SHP77 treated with DMSO at 0.1 percent for 48 hours (cell line): ENCODE measurements around the gene PLXNB3.

Experiments used
- DNase-seq: peaks from one replicate; lab custom pipeline; 2025; lab: John Stamatoyannopoulos, UW

Gene PLXNB3

DNA sequence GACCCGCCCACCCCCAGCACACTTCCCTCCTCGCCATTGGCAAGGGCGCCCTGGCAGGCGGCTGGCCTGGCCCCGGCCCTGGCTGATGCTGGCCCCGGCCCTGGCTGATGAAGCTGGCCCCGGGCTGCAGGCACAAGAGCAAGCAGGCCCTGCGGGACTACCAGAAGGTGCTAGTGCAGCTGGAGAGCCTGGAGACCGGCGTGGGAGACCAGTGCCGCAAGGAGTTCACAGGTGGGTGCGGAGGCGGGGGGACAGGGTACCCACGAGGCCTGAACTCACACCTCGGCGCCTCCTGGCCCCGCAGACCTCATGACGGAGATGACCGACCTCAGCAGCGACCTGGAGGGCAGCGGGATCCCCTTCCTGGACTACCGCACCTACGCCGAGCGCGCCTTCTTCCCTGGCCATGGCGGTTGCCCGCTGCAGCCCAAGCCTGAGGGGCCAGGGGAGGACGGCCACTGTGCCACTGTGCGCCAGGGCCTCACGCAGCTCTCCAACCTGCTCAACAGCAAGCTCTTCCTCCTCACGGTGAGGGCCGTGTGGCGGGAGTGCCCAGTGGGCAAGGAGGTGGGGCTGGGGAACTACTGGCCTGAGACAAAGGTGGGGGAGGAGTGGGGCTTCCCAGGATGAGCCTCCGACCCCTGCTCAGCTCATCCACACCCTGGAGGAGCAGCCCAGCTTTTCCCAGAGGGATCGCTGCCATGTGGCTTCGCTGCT lies 10.7 kb downstream of the PLXNB3 start:
- no peak for DNase-seq

DNA sequence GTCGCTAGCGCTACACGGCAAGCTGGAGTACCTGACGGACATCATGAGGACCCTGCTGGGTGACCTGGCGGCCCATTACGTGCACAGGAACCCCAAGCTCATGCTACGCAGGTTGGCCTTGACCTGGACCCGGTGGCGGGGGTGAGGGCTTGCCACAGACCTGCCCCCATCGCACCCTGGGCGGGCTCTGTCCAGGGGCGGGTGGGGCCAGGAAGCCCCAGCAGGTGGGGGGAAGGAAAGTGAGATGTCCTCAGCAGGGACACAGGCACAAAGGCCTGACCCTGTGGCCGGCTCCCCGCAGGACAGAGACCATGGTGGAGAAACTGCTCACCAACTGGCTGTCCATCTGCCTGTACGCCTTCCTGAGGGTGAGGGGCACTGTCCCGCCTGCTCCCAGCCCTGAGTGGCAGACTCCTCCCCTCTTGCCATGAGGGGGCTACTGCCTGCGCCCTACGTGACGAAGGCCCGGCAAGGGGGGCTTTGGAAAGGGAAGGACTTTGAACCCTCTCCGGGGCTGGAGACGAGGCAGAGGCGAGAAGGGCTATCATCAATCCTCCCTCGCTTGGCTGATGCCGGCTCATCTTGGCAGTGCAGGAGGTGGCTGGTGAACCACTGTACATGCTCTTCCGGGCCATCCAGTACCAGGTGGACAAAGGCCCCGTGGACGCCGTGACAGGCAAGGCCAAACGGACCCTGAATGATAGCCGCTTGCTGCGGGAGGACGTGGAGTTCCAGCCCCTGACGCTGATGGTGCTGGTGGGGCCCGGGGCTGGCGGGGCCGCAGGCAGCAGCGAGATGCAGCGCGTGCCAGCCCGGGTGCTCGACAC lies 11.5 kb downstream of the PLXNB3 start:
- DNase-seq, result no peak

DNA sequence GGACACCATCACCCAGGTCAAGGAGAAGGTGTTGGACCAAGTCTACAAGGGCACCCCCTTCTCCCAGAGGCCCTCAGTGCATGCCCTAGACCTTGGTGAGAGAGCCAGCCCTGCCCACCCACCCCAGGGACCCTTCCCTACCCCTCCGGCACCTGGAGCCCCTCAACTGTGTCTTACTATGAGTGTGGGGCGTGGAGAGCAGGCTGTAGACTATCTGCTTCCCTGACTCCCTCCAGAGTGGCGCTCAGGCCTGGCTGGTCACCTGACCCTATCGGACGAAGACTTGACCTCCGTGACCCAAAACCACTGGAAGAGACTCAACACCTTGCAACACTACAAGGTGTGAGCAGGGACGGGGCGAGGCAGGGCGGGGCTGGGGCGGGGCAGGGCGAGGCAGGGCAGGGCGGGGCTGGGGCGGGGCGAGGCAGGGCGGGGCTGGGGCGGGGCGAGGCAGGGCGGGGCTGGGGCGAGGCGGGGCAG lies 12.1 kb downstream of the PLXNB3 start:
- DNase-seq, result no peak

DNA sequence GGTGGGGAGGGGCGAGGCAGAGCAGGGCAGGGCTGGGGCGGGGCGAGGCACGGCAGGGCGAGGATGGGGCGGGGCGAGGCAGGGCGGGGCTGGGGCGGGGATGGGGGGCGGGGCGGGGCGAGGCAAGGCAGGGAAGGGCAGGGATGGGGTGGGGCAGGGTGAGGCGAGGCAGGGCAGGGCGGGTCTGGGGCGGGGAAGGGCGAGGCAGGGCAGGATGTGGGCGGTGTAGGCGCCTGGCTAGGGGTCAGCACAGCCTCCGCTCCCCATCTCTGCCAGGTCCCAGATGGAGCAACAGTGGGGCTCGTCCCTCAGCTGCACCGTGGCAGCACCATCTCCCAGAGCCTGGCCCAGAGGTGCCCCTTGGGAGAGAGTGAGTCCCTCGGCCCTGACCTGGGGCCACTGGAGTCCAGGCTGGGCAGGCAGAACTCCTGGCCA lies 12.6 kb downstream of the PLXNB3 start:
- DNase-seq, result no peak

DNA sequence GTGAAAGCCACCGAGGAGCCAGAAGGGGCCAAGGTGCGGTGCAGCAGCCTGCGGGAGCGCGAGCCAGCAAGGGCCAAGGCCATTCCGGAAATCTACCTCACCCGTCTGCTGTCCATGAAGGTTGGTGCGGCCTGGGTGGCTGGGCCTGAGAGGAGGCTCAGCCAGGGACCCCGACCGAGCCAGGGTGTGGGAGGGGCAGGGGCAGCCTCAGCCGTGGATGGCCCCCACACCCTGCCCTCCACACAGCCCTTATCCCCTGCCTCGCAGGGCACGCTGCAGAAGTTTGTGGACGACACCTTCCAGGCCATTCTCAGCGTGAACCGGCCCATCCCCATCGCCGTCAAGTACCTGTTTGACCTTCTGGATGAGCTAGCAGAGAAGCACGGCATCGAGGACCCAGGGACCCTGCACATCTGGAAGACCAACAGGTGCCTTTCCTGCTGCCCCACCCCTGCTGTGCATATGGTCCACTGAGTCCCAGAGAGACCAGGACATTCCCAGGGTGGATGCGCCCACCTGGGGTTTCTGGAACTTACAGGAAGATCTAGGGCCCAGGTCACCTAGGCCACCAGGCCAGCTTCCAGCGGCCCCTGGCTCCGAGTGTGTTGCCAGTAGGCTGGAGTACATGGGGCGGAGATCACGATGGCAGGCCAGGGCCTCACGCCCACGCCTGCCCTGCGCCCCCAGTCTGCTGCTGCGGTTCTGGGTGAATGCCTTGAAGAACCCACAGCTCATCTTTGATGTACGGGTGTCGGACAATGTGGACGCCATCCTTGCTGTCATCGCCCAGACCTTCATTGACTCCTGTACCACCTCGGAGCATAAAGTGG lies 13.4 kb downstream of the PLXNB3 start:
- no peak for DNase-seq

DNA sequence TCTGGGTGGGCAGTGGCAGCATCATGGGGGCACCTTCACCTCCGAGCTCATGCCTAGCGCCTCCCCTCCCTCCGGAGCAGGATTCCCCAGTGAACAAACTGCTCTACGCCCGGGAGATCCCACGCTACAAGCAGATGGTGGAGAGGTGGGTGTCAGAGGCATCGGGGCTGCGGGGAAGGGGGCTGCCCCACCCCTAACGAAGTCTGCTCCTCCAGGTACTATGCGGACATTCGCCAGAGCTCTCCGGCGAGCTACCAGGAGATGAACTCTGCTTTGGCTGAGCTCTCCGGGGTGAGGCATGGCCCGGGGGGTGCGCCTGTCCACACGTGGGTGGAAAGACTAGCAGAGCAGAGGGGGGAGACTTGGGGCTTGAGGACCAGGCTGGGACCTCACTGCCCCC lies 14.1 kb downstream of the PLXNB3 start:
- DNase-seq, result no peak

DNA sequence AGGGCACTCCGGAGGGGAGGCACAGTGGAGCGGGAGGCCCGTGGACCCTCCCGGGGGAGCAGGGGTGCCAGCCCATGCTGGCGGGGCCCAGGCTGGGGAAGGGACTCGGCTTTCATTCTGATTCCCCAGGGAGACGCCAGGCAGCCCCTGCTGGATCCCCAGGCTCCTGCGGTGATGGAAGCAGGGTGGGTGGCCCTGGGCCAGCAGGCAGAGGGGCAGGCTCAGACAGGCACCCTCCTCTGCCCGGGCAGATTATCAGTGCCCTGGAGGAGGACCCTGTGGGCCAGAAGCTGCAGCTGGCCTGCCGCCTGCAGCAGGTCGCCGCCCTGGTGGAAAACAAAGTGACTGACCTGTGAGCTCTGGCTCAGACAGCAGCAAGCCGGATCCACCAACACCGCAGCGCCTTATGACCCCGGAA lies 14.6 kb downstream of the PLXNB3 start:
- no peak for DNase-seq

DNA sequence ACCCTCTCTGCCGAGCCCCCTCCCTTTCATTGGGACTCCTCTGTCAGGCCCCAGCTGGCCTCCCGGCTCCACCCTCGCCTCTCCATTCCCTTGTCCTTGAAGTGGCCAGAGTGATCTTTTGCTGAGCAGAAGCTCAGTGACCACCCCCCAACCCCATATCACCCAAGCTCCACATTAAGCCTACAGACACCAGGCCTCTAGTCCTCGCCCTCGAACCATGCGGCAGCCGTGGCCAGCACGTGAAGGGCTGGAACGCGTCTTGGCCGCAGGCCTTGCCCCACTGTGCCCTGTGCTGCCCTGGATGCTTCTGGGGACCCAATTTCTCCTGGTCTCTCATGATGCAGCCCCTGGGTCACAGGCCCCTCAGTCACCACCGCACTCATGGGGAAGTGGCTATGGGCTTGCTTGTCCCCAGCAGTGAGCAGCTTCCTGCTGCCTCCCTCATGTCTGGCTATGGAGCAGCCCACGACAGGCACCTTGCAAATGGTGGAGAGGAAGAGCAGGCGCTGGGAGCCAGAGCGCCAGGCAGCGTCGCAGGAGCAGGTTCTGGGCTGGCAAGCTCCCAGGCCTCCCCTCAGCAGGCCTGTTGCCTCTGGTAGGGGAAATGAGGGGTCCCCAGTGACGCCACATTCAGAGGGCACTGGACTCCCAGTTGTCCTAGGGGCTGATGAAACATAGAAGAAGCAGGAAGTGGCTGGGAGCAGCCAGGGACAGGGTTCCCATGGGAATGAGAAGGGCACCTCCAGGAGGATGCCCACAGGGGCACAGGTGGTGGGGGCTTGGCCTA lies 16.0 kb downstream of the PLXNB3 start:
- no peak for DNase-seq

DNA sequence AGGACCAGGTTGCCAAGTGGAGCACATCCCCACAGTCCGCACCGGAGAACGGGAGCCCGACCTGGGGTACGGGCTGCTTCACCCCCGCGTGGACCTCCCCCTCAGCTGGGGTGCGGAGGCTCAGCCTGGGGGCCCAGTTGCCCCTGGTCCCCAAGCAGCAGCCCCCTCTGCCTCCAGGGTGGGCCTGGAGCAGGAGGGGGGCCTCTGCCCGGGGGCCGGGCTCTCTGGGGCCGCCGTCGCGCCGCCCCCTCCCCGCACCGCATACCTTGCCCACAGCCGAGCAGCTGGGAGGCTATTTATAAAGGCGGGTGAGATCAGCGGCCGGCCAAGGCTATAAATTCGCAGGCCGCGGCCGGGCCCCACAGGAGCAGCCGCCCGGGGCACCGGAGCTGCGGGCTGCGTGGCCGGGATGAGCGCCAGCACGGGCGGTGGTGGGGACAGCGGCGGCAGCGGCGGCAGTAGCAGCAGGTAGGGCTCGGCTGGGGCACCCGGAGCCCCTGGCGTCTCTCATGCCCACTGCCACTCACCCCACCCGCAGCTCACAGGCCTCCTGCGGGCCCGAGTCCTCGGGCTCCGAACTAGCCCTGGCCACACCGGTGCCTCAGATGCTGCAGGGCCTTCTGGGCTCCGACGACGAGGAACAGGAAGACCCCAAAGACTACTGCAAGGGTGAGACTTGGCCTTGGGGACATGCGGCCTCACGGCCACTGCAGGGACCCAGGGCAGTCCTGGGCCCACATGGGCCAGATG lies 16.8 kb downstream of the PLXNB3 start, which contains the start of gene SRPK3:
TSS of gene SRPK3 (plus strand) at position 364 of the 750 bp plus-strand sequence. CDS start at position 410, 46 bp downstream.
- no peak for DNase-seq

DNA sequence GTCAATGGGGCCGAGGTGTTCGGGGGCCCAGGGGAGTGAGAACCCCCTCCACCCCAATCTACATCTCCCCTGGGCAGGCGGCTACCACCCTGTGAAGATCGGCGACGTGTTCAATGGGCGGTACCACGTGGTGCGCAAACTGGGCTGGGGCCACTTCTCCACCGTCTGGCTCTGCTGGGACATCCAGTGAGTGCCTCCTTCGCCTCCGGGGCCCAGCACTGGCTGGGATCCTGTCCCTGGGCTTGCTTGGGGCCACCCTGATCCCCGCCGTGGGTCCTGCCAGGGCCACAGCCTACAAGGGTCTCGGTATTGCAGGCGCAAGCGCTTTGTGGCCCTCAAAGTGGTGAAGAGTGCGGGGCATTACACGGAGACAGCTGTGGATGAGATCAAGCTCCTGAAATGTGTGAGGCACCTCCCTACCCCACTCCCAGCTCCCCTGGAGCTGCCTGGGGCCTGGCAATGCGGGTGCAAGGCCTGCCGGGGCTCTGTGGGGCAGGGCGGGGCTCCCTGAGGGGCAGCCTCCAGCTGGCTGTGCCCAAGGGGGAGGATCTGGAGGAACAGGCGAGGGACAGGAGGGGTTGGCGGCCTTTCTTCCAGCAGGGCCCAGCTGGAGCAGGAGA lies 17.5 kb downstream of the PLXNB3 start:
- DNase-seq, result no peak

DNA sequence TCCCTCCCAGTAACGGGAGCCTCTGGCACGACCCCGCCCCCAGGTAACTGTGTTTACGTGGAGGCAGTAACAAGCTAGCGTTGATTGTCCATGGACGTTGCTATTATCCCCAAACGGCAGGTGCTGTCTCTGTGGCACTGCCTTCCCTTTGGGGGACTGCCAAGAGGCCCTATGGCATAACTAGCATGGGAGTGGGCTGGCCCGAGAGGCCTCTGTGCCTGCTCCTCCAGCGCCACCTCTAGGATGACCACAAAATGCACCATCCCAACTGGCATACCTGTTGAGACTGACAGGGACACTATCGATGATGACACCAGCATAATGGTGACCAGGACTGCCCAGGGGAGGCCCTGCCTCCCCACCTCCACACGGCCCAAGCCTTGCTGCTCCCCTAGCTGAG lies 18.3 kb downstream of the PLXNB3 start:
- peak; percentile 68 for DNase-seq

DNA sequence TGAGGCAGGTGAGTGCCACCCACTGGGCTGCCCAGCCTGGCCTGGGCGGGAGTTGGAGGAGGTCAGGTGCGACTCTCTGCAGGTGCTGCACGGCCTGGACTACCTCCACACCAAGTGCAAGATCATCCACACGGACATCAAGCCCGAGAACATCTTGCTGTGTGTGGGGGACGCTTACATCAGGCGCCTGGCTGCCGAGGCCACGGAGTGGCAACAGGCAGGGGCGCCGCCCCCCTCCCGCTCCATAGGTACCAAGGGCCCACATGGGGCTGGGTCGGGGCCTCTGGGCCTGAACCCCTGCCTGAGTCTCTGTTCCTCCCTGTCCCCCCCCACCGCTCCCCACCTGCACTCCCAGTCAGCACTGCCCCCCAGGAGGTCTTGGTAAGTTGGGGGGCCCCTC lies 18.8 kb downstream of the PLXNB3 start:
- no peak for DNase-seq

DNA sequence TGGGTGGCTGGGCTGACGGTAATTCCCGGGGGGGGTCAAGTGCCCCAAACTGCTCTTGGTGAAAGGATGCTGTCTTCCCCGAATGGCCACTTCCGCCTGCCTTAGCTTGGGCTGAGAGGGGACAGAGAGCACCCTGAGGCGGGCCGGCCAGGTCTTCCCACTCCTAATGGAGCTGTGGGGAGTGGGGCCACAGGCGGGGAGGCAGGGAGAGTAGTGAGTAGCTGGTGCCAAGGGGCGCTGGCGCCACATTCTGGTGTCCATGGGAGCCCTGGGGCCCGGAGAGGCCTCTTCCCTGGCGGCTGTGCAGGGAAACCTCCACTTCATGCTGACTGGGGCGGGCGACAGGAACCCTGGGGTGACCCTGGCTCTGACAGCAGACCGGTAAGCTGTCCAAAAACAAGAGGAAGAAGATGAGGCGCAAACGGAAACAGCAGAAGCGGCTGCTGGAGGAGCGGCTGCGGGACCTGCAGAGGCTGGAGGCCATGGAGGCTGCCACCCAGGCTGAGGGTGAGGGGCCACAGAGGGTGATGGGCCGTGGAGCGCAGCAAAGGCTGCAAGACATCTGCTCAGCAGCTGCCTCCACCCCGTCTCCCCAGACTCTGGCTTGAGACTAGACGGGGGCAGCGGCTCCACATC lies 19.4 kb downstream of the PLXNB3 start:
- DNase-seq, result no peak

DNA sequence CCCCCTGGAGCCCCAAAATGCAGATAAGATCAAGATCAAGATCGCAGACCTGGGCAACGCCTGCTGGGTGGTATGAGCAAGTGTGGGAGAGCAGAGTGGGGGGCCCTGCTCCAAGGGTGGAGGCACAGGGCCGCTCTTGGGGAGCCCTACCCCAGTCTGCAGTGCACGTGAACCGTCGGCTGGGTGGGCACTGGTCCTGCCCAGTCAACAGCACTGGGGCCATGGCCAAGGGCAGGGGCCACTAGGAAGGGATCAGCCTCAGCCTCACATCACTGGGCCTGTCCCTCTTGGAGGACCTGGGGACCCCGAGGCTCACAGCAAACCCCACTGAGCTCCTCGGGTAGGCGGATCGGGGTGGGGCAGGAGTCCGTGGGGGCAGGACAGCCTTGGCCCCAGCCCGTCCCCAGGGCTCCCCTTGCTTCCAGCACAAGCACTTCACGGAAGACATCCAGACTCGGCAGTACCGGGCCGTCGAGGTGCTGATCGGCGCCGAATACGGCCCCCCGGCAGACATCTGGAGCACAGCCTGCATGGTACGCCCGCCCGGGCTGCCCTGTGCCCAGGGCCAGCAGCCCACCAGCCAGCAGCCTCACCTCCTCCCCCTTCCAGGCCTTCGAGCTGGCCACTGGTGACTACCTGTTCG lies 20.4 kb downstream of the PLXNB3 start:
- DNase-seq, result no peak

DNA sequence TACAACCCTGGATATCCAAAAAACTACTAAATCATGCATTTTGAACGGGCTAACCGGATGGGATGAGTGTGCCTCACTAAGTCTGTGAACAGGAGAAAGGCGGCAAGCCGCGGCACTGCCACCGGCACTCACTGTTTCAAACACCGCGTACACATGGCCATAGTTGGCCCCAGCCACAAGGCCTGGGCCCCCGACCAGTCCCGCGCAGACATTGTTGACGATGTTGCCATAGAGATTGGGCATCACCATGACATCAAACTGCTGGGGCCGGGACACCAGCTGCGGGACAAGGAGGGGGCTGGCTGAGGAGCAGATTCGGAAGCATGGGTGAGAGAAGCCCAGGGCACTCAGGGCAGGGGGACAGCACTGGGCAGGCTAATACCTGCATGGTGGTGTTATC lies 22.6 kb downstream of the PLXNB3 start:
- DNase-seq, result no peak

DNA sequence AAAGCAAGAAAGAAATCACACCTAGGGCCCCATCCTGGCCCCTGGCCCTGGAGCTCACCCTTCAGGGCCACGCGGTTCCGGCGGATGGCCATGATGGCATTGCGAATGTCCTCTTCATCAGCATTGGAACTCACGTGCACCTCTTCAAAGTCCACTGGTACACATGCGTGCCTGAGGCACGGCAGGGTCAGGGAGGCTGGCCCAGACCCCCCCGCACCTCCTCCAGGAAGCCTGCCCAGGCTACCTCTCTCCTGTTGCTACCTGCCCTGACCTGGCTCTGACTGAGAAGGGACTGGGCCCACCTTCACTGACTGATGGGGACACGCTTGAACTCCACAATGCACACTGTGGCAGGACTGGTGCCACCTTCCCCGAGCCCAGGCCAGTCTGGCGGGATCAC lies 25.6 kb downstream of the PLXNB3 start:
- no peak for DNase-seq

DNA sequence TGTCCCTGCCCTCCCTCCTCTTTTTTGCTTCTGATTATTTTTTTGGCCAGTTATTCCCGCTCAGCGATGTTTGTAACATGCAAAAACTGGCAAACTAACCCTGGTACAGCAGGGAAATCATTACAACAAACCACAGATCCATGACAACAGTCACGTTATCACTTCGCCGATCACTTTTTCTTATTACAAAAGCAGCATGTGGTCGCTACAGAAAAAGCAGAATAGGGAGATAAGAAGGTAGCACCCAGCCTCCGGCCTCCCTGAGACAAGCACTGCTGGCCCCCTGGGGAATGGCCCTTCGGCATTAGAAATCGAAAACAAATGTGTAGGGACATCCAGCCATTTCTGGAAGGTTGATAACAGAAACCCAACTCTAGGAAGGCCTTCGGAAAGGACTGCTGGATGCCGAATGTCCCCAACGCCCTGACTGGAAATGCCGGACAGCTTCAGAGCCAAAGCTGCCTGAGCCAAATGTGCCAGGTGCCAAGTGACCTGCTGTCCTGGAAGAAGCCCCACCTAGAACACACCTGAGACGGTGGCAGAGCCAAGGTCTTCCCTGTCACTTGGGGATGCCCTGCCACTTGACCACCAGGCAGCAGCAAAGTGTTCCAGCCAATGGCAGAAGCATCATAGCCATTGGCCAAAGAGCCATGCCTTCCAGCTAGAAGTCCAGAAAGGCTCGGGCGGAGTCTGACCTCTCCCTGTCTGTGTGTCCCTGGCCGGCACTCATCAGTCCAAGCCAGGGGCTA lies 27.2 kb downstream of the PLXNB3 start:
- DNase-seq, result no peak

DNA sequence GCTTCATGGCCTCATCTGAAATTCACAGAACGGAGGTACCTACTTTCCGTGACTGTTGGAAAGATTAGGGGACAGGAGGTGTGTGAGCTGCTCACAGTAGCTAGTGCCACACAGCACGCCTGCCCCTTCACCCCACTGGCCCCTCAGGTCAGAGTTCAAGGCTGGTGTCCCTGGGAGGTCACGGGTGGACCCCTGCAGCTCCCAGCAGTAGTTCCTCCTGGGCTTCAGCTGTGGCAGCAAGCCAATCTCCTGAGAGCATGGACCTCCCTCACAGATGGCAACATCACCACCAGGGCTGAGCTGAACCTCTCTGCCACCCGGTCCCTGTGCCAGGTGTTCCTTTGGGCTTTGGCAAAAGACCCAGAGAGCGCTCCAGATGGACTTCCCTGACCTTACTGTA lies 28.3 kb downstream of the PLXNB3 start:
- DNase-seq, result no peak

DNA sequence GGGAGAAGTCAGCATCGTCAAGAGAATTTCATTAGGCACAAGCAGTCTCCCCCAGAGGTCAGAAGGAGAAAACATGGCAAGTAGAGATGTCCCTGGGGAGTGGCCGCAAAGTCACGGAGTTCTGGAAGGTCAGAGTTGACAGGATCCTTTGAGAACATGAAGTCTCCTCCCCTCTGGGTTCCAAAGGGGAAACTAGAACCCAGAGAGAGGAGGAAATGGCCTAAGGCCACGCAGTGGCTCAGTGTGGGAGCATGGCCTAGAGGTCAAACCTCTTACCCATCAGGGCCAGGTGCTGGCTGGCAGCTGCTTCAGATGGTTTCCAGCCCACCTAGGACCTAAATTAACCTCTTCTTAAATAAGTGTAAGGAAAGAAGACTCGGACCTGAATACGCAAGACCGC lies 29.2 kb downstream of the PLXNB3 start:
- no peak for DNase-seq
